Middle frontal gyrus (tissue), 1 donor: ENCODE data around the gene ZBTB44.
"Not testable (repeated sequence)": the region's sequence is repeated elsewhere in the genome, so short reads cannot be mapped to it uniquely, and the experiment has no call there.

Source experiments
- DNase-seq: peaks from one replicate; pipeline ENCODE4 v3.0.0-alpha.2; 2015; ENCODE audit warnings: low spot score; ENCODE audit errors: extremely low spot score

ZBTB44 gene

DNA sequence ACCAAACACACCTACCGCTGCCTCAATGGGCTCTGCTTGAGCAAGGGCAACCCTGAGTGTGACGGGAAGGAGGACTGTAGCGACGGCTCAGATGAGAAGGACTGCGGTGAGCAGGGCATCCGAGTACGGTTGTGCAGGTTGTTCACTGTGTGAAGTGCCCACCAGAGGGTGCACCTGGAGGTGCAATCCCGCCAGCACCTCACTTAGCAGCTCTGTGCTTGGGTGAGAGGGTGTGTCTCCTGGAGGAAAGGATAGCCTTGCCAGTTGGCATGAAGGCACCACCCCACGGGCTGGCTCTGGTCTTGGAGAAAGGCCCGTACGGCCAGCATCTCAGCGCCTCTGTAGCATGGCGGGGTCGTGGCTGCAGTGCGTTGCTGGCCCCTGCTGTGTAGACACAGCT, 115.8 kb downstream of the ZBTB44 start:
- no peak for DNase-seq

DNA sequence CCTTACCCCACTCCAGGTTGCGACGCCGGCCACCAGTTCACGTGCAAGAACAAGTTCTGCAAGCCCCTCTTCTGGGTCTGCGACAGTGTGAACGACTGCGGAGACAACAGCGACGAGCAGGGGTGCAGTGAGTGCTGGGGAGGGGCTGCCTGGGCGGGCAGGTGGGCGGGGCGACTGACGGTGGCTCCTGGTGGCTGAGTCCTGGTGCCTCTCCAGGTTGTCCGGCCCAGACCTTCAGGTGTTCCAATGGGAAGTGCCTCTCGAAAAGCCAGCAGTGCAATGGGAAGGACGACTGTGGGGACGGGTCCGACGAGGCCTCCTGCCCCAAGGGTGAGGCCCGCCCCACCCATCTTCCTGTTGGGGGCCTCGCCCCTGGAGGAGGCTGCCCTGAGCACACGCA, 116.4 kb downstream of the ZBTB44 start:
- no peak for DNase-seq

- DNase-seq, result no peak
Measured at GRCh38 chr11:130197386-130198035, 117.2 kb downstream of the ZBTB44 start.

- DNase-seq, result no peak
Measured at GRCh38 chr11:130194241-130195023, 120.3 kb downstream of the ZBTB44 start.

DNA sequence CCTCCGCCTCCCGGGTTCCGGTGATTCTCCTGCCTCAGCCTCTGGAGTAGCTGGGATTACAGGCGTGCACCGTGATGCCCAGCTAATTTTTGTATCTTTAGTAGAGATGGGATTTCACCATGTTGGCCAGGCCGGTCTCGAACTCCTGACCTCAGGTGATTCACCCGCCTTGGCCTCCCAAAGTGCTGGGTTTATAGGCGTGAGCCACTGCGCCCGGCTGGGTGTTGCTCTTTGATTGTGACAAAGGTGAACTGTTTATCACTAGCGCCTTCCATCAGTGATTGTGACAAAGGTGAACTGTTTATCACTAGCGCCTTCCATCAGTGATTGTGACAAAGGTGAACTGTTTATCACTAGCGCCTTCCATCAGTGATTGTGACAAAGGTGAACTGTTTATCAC, 121.2 kb downstream of the ZBTB44 start:
- DNase-seq, result not testable (repeated sequence)

DNA sequence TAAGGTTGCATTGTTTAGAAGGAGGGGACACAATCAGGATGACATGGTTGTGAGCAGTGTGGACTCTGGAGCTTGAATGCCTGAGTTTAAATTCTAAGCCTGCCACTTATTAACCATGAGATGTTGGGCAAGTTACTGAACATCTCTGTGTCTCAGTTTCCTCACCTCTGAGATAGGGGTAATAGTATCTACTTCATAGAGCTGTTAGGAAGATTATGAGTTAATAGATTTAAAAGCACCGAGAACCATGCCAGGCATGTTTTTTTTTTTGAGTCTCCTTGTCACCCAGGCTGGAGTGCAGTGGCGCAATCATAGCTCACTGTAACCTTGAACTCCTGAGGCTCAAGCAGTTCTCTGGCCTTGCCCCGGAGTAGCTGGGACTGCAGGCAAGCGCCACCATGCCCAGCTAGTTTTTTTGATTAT, 121.9 kb downstream of the ZBTB44 start:
- no peak for DNase-seq

DNA sequence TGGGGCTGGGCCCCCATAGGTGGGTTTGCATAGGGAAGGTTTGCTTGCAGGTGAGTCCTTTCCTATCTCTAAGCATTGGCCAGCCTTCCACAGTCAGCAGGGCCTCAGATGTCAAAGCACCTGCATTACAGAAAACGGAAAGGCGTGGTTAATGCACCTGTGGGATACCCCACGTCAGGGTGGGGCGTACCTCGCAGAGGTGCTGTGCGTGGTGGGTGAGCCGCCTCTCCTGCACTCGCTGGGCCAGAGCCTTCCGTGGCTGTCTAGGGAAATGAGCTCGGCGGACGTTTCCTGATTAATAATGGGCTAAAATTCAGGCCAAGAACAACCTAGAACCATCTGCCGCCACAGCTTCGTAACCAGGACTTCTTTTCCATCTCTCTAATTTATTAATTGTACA, 122.8 kb downstream of the ZBTB44 start:
- no peak for DNase-seq

- no peak for DNase-seq
Measured at GRCh38 chr11:130190371-130190881, 124.3 kb downstream of the ZBTB44 start.

DNA sequence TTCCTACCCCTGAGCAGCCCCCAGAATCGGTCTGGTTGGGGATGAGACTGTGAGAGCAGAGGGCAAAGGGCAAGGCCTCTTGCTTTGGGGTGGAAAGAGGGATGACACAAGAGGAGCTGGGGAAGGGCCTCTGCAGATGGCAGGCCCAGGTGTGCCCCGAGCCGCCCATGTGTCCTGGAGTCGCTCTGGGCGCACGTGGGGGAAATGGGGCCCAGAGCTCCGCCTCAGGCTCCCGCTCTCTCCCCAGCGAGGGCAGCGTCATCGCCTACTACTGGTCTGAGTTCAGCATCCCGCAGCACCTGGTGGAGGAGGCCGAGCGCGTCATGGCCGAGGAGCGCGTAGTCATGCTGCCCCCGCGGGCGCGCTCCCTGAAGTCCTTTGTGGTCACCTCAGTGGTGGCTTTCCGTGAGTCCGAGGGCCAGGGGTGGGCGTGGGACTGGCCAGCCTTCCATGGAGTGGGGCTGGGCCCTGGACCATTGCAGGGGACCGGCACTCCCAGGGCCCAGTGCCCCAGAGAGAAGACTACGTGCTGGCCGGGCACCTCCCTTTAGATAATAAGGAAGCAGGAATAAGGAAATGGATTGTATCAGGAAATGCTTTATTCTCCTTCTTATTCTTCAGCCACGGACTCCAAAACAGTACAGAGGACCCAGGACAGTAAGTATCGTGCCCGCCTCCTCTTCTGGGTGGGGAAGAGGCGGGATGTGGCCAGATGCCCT, 125.1 kb downstream of the ZBTB44 start:
- no peak for DNase-seq

DNA sequence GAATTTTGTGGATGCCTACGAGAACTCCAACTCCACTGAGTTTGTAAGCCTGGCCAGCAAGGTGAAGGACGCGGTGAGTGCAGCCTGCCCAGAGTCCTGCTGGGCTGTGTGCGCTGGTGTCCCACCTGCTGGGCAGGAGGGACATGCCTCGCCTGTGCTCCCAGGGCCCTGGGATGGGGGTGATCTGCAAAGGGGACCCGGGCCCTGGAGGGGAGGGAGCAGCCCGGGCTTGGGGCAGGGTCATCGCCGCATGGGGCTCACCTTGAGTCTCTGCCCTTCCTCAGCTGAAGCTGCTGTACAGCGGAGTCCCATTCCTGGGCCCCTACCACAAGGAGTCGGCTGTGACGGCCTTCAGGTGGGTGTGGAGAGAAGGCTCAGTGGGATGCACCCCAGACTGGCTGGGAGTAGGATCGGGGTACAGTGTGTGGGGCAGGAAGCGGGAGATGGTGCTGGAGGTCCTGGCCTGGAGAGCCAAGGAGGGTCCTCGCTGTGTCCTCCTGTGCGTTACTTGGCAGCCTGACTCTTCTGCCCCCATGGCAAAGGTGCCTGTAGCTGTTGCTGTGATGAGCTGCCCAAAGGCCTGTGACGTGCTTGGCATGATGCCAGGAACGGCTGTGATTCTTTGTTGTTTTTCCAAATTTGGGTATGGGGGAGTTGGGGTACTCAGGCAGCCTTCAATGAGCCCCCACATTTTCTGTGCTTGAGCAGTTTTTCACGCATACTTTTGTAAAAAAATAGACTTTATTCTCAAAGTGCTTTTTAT, 126.0 kb downstream of the ZBTB44 start:
- no peak for DNase-seq

DNA sequence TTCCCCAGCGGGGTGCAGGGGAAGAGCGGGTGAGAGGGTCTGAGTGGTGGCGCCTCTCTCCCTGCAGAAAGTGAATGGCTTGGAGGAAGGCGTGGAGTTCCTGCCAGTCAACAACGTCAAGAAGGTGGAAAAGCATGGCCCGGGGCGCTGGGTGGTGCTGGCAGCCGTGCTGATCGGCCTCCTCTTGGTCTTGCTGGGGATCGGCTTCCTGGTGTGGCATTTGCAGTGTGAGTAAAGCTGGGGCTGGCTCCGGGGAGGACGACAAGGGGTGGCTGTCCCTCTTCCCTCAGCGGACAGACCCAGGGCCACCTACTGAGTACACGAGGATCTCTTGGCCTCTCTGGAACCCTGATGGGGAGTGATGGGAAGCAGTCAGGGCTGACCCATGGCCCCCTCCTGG, 126.7 kb downstream of the ZBTB44 start:
- DNase-seq, result no peak

GRCh38 chr11:130187096-130187495, 127.6 kb downstream of the ZBTB44 start:
- no peak for DNase-seq

GRCh38 chr11:130183878-130184610, 130.7 kb downstream of the ZBTB44 start:
- DNase-seq, result peak; percentile 38

DNA sequence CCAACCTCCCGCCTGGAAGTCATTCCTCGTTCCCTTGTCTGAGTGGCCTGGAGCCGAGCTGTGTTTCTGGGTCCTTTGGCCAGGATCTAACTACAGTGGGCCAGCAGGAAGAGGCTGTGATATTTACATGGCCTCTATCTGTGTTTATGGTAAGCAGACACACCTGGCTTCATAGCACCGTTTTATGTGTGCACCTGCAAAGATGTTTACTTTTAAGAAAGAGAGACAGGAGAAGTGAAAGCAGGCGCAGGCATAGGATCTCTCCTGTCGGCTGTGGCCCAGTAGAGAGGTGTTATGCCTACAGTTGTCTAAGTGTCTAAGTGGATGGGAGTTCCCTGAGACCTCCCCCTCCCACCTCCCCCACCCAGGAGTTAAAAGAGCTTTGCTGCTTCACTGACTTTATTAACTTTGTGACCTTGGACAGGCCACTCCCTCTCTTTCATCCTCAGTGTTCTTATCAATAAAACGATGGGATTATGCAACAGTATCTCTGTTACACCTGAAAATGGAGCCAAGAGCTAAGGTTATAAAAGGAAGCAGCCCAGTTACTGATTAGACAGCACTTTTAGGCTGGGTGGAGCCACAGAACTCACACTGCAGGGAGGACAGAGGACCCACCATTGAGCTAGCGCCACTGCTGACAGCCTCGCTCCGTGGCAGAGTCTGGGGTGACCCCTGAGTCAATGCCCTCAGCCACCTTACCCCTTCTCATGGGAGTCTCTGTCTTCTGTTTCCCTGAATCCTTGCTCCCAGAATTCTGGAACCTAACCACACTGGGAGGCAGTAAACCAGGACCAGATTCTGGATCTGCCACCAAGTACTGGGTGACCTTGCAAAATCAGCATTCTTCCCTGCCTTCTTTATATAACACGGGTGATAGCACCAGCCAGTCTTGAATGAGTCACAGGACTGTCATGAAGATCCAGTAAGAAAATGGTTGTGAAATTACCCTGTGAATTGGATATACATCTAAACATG, 133.1 kb downstream of the ZBTB44 start:
- DNase-seq, result no peak

DNA sequence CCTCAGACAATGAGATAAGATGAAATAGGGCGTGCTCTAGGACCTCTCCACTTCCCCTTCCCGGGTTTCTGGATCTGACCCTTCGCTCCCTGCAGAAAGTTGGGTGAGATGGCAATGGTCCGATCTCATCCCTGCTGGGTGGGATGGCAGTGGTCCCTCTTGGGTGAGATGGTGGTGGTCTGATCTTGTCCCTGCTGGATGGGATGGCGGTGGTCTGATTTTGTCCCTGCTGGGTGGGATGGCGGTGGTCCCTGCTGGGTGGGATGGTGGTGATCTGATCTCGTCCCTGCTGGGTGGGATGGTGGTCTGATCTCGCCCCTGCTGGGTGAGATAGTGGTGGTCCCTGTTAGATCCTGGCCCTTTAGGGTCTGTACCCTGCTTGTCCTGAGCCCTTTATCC, 133.8 kb downstream of the ZBTB44 start:
- DNase-seq, result no peak

DNA sequence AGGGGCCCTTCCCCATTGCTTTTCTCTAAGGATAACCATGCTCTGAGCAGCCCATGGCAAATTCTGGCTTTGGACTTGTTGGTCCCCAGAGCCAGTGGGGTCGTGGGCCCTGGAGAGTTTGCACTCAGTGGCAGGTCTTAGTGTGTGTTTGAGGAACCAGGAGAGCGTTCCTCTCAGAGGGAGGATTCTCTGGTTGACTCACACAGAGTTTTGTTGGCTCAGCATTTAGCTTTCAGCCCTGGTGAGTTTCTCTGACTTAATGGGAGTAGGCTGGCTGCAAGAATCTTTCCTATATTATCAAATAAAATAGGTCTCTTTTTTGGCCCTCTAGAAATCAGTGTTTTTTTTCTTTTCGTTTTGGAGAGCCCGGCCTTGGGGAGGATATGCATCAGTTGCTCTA, 134.2 kb downstream of the ZBTB44 start:
- DNase-seq, result no peak

- no peak for DNase-seq
Measured at GRCh38 chr11:130179396-130180306, 135.1 kb downstream of the ZBTB44 start.
